ENCODE measurements around the gene SEMA6A. TPM values are rescaled to one million over a fixed set of nuclear protein-coding genes. Genes with fewer than 3 reads are reported as not detected.

Gene SEMA6A
- total and polyA plus RNA-seq, 2 of the 13 experiments (the other 11 are each of a cell fraction or from before 2014, with no cell fraction given): 5.1 to 6.5 TPM

DNA sequence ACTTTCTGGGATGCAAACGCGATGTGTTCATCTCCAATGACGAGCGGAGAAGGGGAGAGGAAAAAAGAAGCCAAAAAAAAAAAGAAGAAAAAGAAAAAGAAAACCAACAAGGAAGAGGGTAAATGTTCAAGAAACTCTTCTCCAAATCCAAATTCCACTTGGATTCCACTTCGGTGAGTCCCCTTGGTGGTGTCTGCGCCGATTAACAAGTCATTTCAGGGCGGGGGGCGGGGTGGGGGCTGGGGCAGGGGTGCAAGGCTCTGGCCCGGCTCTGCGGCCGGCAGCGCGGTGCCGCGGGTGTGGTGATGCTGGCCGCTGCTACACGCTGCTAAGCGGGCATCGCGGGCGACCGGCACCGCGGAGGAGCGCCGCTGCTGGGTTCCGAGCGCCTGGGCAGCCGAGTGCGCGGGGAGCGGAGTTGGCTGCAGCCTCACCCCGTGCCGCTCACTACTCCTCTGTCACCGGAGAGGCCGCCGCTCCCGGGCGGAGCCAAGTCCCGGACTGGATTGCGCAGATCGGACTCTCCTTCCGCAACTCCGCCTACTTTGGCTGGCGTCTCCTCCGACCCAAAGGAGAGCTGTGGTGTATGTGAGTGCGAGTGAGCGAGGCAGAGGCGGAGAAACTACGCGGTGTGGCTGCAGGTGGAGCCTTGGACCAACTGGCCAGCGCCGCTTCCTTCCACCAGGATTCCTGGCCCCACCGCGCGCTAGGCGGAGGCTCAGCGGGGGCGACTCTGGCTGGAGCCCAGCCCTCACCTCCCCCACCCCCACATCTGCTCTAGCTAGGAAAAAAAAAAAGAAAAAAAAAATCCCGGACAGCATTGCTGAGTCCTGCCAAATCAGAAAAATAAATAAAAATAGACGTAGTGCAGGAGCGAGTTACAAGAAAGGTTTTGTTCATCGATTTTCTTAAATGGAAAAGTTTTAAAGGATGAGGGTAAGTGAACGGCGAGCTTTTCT, at the start of gene SEMA6A (continued):
- TF ChIP-seq, protein P1, sequence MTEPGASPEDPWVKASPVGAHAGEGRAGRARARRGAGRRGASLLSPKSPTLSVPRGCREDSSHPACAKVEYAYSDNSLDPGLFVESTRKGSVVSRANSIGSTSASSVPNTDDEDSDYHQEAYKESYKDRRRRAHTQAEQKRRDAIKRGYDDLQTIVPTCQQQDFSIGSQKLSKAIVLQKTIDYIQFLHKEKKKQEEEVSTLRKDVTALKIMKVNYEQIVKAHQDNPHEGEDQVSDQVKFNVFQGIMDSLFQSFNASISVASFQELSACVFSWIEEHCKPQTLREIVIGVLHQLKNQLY (CRISPR knock-in tag; IDR thresholded peaks at IDR 0.05): no peak
- TF ChIP-seq ZNF724P (CRISPR knock-in tag; IDR thresholded peaks at IDR 0.05; ENCODE audit: borderline replicate concordance) (0 out of 2 replicates have a peak, but pooled peaks have one; percentile 22), ZKSCAN8 (CRISPR knock-in tag; IDR thresholded peaks at IDR 0.05; ENCODE audit: borderline replicate concordance) (peak; percentile 50; the same call in 1 of the 2 replicates), ELF1 (CRISPR knock-in tag; IDR thresholded peaks at IDR 0.05) (peak; percentile 60), PHF21A (CRISPR knock-in tag; IDR thresholded peaks at IDR 0.05) (peak; percentile 28; the same call in 1 of the 2 replicates), LCORL (IDR thresholded peaks at IDR 0.05) (no peak), LCORL (CRISPR knock-in tag; IDR thresholded peaks at IDR 0.05) (no peak), RCOR2 (CRISPR knock-in tag; IDR thresholded peaks at IDR 0.05) (peak; percentile 60; the same call in 1 of the 2 replicates), ZNF331 (CRISPR knock-in tag; IDR thresholded peaks at IDR 0.05) (peak; percentile 55; the same call in 1 of the 2 replicates), ZNF547 (CRISPR knock-in tag; IDR thresholded peaks at IDR 0.05) (peak; percentile 52; the same call in 1 of the 2 replicates), TAF1 (CRISPR knock-in tag; IDR thresholded peaks at IDR 0.05) (peak; percentile 95), RXRA (CRISPR knock-in tag; IDR thresholded peaks at IDR 0.05) (peak; percentile 78), KDM3A (CRISPR knock-in tag; IDR thresholded peaks at IDR 0.05; ENCODE audit: low read depth) (peak; percentile 86), ARNT2 (CRISPR knock-in tag; IDR thresholded peaks at IDR 0.05; ENCODE audit: low read depth) (peak; percentile 59; the same call in 1 of the 2 replicates), CBFB (CRISPR knock-in tag; IDR thresholded peaks at IDR 0.05) (0 out of 2 replicates have a peak, but pooled peaks have one; percentile 30), ADNP (CRISPR knock-in tag; IDR thresholded peaks at IDR 0.05) (0 out of 2 replicates have a peak, but pooled peaks have one; percentile 63), ZBTB44 (CRISPR knock-in tag; IDR thresholded peaks at IDR 0.05) (0 out of 2 replicates have a peak, but pooled peaks have one; percentile 32), RBFOX2 (IDR thresholded peaks at IDR 0.05; ENCODE audit: low read depth, low read length) (peak; percentile 71), HNRNPL (IDR thresholded peaks at IDR 0.05; ENCODE audit: low read depth, low read length) (0 out of 2 replicates have a peak, but pooled peaks have one; percentile 57), GATAD2A (CRISPR knock-in tag; IDR thresholded peaks at IDR 0.05) (peak; percentile 34; the same call in 1 of the 2 replicates), ZNF564 (CRISPR knock-in tag; IDR thresholded peaks at IDR 0.05) (0 out of 2 replicates have a peak, but pooled peaks have one; percentile 33), RFXAP (CRISPR knock-in tag; IDR thresholded peaks at IDR 0.05; ENCODE audit: borderline replicate concordance) (peak; percentile 54; the same call in 1 of the 2 replicates), YEATS2 (CRISPR knock-in tag; IDR thresholded peaks at IDR 0.05; ENCODE audit: borderline replicate concordance) (peak; percentile 29; the same call in 1 of the 2 replicates), ZNF749 (CRISPR knock-in tag; IDR thresholded peaks at IDR 0.05; ENCODE audit: borderline replicate concordance) (0 out of 2 replicates have a peak, but pooled peaks have one; percentile 54), ELK4 (CRISPR knock-in tag; IDR thresholded peaks at IDR 0.05; ENCODE audit: borderline replicate concordance) (no peak), MYNN (CRISPR knock-in tag; IDR thresholded peaks at IDR 0.05; ENCODE audit: low read depth) (0 out of 2 replicates have a peak, but pooled peaks have one; percentile 53), MEF2D (CRISPR knock-in tag; IDR thresholded peaks at IDR 0.05) (no peak), HIVEP1 (CRISPR knock-in tag; IDR thresholded peaks at IDR 0.05) (0 out of 2 replicates have a peak, but pooled peaks have one; percentile 38), ZSCAN9 (CRISPR knock-in tag; IDR thresholded peaks at IDR 0.05; ENCODE audit: borderline replicate concordance) (peak; percentile 64; the same call in 1 of the 2 replicates)

All from HepG2 (cell line).